Peyer's patch (tissue), 4 donors: ENCODE measurements around the gene ZNF613.

Experiments
- CTCF ChIP-seq, 6 experiments: fragments of 450-650 bp in 4 of 6; fragments of 200-600 bp in 2 of 6; sonication (generic) in 1 of 6; IDR thresholded peaks; one replicate each; pipeline ENCODE4 v1.5.1; 2017 to 2019; ENCODE audit warnings: antibody characterized with exemption in 6 of 6, mild to moderate bottlenecking in 3 of 6, moderate library complexity in 1 of 6
- POLR2A ChIP-seq, 2 donors: fragments of 450-650 bp; IDR thresholded peaks; one replicate each; pipeline ENCODE4 v1.5.1; 2017; ENCODE audit warnings: antibody characterized with exemption in 2 of 2, mild to moderate bottlenecking in 2 of 2, moderate library complexity in 2 of 2

- TF ChIP-seq CTCF (IDR thresholded peaks at IDR 0.05) = no peak
- TF ChIP-seq POLR2A (IDR thresholded peaks at IDR 0.05) = no peak
Measured at GRCh38 chr19:51994048-51994644, 66.9 kb downstream of the ZNF613 start.
